Endothelial cell of umbilical vein (primary cell): ENCODE data around the gene NDUFB10. TPM values are rescaled to one million over a fixed set of nuclear protein-coding genes. Genes with fewer than 3 reads are reported as not detected.

Experiments
- BruUV-seq: library from RNA; stranded (reverse); fragments of 400-500 nt; replicated peaks from 2 replicates; lab custom pipeline; 2021; lab: Mats Ljungman, UMichigan
- CTCF ChIA-PET: fragments of 300-600, 350-600 bp; sonication (Branson Sonifier 250); formaldehyde crosslinking; loops from one replicate; lab custom pipeline; 2021; ENCODE audit warnings: antibody characterized with exemption, inconsistent platforms; lab: Charles Lee
- POLR2A ChIA-PET: fragments of 300-600, 350-600 bp; sonication (Branson Sonifier 250); formaldehyde crosslinking; loops from one replicate; lab custom pipeline; 2021; ENCODE audit warnings: antibody characterized with exemption, inconsistent platforms; lab: Charles Lee
- DNase-seq: peaks from one replicate; pipeline ENCODE4 v3.0.0-alpha.2; 2011; ENCODE audit warnings: low read depth, low spot score
- FAIRE-seq: peaks from 2 replicates; lab custom pipeline; 2011; peaks lifted over from hg19 to GRCh38; lab: Jason Lieb, UNC
- H2AFZ ChIP-seq: 2 replicates; pipeline ENCODE4 v1.6.0; 2012; ENCODE audit warnings: low read depth, low read length, control low read depth, inconsistent platforms
- H3K27ac ChIP-seq: 2 replicates; pipeline ENCODE4 v1.5.1; 2011; ENCODE audit warnings: low read depth, mild to moderate bottlenecking, control low read depth, low read length, moderate library complexity; ENCODE audit not compliant: insufficient read depth
- H3K27me3 ChIP-seq, 2 experiments: 2 replicates each; pipeline versions ENCODE4 v1.6.0 to v1.6.1; 2011; ENCODE audit warnings: low read length in 2 of 2, mixed read lengths in 1 of 2; ENCODE audit not compliant: control insufficient read depth in 2 of 2, insufficient read depth in 2 of 2
- H3K36me3 ChIP-seq, 2 experiments: 2 replicates in 1 of 2; 3 replicates in 1 of 2; pipeline ENCODE4 v1.5.1; 2011; ENCODE audit warnings: low read length in 2 of 2, mild to moderate bottlenecking in 1 of 2, moderate library complexity in 1 of 2; ENCODE audit not compliant: control insufficient read depth in 2 of 2, insufficient read depth in 2 of 2; ENCODE audit errors: extremely low read depth in 1 of 2
- H3K4me1 ChIP-seq: 3 replicates; pipeline ENCODE4 v1.5.1; 2011; ENCODE audit warnings: mild to moderate bottlenecking, low read length; ENCODE audit not compliant: control insufficient read depth, insufficient read depth; ENCODE audit errors: extremely low read depth
- H3K4me2 ChIP-seq: 2 replicates; pipeline ENCODE4 v1.6.1; 2011; ENCODE audit warnings: low read length, control low read depth, mixed read lengths; ENCODE audit not compliant: insufficient read depth
- H3K4me3 ChIP-seq, 3 experiments: fragments of 200-600 bp in 1 of 3; sonication (generic), shearing (Covaris generic) in 1 of 3; replicated peaks in 1 of 3; 2 replicates each; pipeline ENCODE4 v1.5.1; 2011 to 2016; ENCODE audit warnings: control low read depth in 3 of 3, low read length in 3 of 3, mild to moderate bottlenecking in 2 of 3, inconsistent platforms in 1 of 3, low read depth in 1 of 3, moderate library complexity in 1 of 3; ENCODE audit not compliant: insufficient read depth in 1 of 3
- H3K79me2 ChIP-seq: 2 replicates; pipeline ENCODE4 v1.6.0; 2012; ENCODE audit warnings: low read length, inconsistent platforms; ENCODE audit not compliant: control insufficient read depth, insufficient read depth
- H3K9ac ChIP-seq: replicated peaks from 2 replicates; pipeline ENCODE3; 2011; ENCODE audit warnings: low read length, control low read depth; ENCODE audit not compliant: insufficient read depth; ENCODE audit errors: extremely low read depth
- H3K9me1 ChIP-seq: replicated peaks from 3 replicates; pipeline ENCODE4 v1.6.0; 2011; ENCODE audit warnings: mild to moderate bottlenecking, low read length; ENCODE audit not compliant: control insufficient read depth, insufficient read depth; ENCODE audit errors: extremely low read depth
- H3K9me3 ChIP-seq: replicated peaks from 2 replicates; pipeline ENCODE4 v1.5.1; 2012; ENCODE audit warnings: low read length, inconsistent platforms; ENCODE audit not compliant: control insufficient read depth, insufficient read depth
- H4K20me1 ChIP-seq: replicated peaks from 2 replicates; pipeline ENCODE3; 2011; ENCODE audit warnings: mild to moderate bottlenecking, low read length; ENCODE audit not compliant: control insufficient read depth, insufficient read depth; ENCODE audit errors: extremely low read depth
- EZH2 ChIP-seq: IDR thresholded peaks from 2 replicates; pipeline ENCODE4 v1.6.1; 2012; ENCODE audit warnings: borderline replicate concordance, low read depth, mild to moderate bottlenecking, moderate library complexity, low read length, inconsistent platforms; ENCODE audit not compliant: severe bottlenecking
- FOS ChIP-seq: IDR thresholded peaks from 2 replicates; pipeline ENCODE4 v1.6.1; 2011; ENCODE audit warnings: mild to moderate bottlenecking, low read length, moderate library complexity, borderline replicate concordance; ENCODE audit not compliant: insufficient read depth
- GATA2 ChIP-seq: IDR thresholded peaks from 2 replicates; pipeline ENCODE4 v1.7.0; 2011; ENCODE audit warnings: low read depth, mild to moderate bottlenecking, moderate library complexity, mixed read lengths, low read length; ENCODE audit not compliant: insufficient read length, insufficient read depth
- JUN ChIP-seq: IDR thresholded peaks from 2 replicates; pipeline ENCODE4 v1.6.1; 2011; ENCODE audit warnings: borderline replicate concordance, low read depth; ENCODE audit not compliant: insufficient read length, insufficient read depth
- MYC ChIP-seq: IDR thresholded peaks from one replicate; pipeline ENCODE4 v1.6.1; 2011; ENCODE audit warnings: mild to moderate bottlenecking, low read depth, low read length
- POLR2A ChIP-seq: IDR thresholded peaks from 2 replicates; pipeline ENCODE4 v1.6.1; 2012; ENCODE audit warnings: low read depth, mild to moderate bottlenecking, control low read depth, low read length
- POLR2AphosphoS5 ChIP-seq: IDR thresholded peaks from 2 replicates; pipeline ENCODE4 v1.6.1; 2012; ENCODE audit warnings: low read depth, mild to moderate bottlenecking, control low read depth, low read length, moderate library complexity; ENCODE audit not compliant: insufficient read depth
- dilution Hi-C: fragments of 300-500 bp; cut with MboI; formaldehyde crosslinking; loops from one replicate; pipeline ENCODE4 v1.15.0; 2019; ENCODE audit warnings: low sequenced_read_pairs; ENCODE audit not compliant: extremely low pct_ligation_motif_present
- intact Hi-C: fragments of 100-400 bp; cut with micrococcal nuclease; formaldehyde crosslinking; loops from one replicate; pipeline ENCODE4 v1.10.0; 2022
- polyA plus RNA-seq, 4 experiments: library from polyadenylated mRNA; depleted of rRNA in 3 of 4; stranded (reverse) in 3 of 4; unstranded in 1 of 4; fragments of >200 nt; gene quantifications; 2 replicates each; pipeline versions ENCODE4 v1.2.1 to v1.2.3, GENCODE V29; 2011 to 2012; ENCODE audit warnings: missing spikeins in 1 of 4
- total RNA-seq: library from RNA; stranded (reverse); gene quantifications from 2 replicates; pipeline ENCODE4 v1.2.3, GENCODE V29; 2021
- TF ChIP-seq, protein P1 (sequence below), 2 donors: IDR thresholded peaks; 1 replicate in 1 of 2; 2 replicates in 1 of 2; pipeline ENCODE4 v1.5.1; 2011; ENCODE audit warnings: low read length in 2 of 2, mild to moderate bottlenecking in 2 of 2, moderate library complexity in 2 of 2, control low read depth in 1 of 2, inconsistent platforms in 1 of 2, low read depth in 1 of 2; ENCODE audit not compliant: insufficient read depth in 1 of 2; ENCODE audit errors: extremely low read depth in 1 of 2
- TF ChIP-seq, protein P2 (sequence below): IDR thresholded peaks from 2 replicates; pipeline ENCODE4 v1.6.1; 2011; ENCODE audit not compliant: insufficient read depth, insufficient read length

NDUFB10 gene
- total and polyA plus RNA-seq, 2 donors (not counting 3 experiments of a cell fraction or from before 2014, with no cell fraction given) = 124 to 167 TPM

DNA sequence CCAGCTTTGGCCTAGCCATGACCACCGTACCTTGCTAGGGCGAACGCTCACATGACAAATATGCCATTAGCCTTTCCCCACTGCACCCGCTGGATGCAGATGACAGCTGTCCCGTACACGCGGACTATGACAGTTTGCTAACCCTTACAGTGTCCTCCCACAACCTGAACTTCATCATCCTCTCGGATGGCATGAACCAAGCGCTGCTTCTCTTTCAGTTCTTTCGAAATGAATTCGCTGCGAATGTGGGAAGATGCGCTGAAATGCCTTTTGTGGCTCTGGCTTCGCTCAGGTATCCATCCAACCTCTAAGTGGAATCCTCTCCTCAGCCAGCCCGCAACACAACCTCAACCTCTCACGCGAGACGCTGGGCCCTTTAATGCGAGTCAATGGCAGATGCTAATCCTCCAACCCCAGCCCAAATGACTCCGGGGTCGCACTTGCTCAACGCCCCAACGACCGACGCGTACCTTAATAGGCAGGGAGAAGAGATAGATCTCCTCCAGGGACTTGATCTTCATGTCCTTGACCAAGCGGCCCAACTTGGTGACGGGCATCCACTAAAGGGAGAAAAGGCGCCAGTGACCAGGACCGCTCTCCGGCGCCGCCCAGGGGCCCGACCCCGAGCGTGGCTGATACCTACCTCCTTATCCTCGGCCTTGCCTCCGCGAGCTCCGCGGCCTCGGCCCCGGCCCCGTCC is 4.6 kb downstream of the NDUFB10 start:
- Histone ChIP-seq H3K79me2 (peaks cover 50% of the 10 kb centered on the region), H3K4me3 (peak overlapping the region; percentile 85 to 95 (median 89)), H3K9ac (peak overlapping the region; percentile 92), H3K4me2 (peak overlapping the region; percentile 95), H3K36me3 (peaks cover 8 to 17% of the 10 kb centered on the region in 2 experiments), H3K27me3 (no peaks in the 10 kb centered on the region), H3K4me1 (peaks cover 27% of the 10 kb centered on the region), H3K9me1 (no peaks in the 10 kb centered on the region), H3K9me3 (no peaks in the 10 kb centered on the region), H2AFZ (no peak overlapping the region), H3K27ac (peak overlapping the region; percentile 65), H4K20me1 (no peaks in the 10 kb centered on the region)
- intact Hi-C loops = loop anchor here (2.0 kb wide), 1 partner anchor 45 kb away; the partner anchor contains the start of gene ZNF598
- no peak for TF ChIP-seq JUN
- no peak for TF ChIP-seq FOS
- peak; percentile 11 for TF ChIP-seq POLR2AphosphoS5
- TF ChIP-seq, protein P1, sequence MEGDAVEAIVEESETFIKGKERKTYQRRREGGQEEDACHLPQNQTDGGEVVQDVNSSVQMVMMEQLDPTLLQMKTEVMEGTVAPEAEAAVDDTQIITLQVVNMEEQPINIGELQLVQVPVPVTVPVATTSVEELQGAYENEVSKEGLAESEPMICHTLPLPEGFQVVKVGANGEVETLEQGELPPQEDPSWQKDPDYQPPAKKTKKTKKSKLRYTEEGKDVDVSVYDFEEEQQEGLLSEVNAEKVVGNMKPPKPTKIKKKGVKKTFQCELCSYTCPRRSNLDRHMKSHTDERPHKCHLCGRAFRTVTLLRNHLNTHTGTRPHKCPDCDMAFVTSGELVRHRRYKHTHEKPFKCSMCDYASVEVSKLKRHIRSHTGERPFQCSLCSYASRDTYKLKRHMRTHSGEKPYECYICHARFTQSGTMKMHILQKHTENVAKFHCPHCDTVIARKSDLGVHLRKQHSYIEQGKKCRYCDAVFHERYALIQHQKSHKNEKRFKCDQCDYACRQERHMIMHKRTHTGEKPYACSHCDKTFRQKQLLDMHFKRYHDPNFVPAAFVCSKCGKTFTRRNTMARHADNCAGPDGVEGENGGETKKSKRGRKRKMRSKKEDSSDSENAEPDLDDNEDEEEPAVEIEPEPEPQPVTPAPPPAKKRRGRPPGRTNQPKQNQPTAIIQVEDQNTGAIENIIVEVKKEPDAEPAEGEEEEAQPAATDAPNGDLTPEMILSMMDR (IDR thresholded peaks at IDR 0.05; ENCODE audit: extremely low read depth in 1 of 2, insufficient read depth in 1 of 2, low read depth in 1 of 2, low read length in 2 of 2) = peak; percentile 14 to 49
- TF ChIP-seq GATA2 = no peak
- peak; percentile 4 for TF ChIP-seq POLR2A
- no peak for TF ChIP-seq MYC
- TF ChIP-seq EZH2 = no peak
- TF ChIP-seq, protein P2, sequence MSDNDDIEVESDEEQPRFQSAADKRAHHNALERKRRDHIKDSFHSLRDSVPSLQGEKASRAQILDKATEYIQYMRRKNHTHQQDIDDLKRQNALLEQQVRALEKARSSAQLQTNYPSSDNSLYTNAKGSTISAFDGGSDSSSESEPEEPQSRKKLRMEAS = no peak
- DNase-seq (peak; percentile 39), FAIRE-seq (peak; percentile 44)
- CTCF ChIA-PET = interaction anchor here (0.9 to 1.6 kb wide), 3 partner anchors 11 to 177 kb away, joined by 3 to 7 read pairs (median 3); no protein-coding TSS in a partner anchor
- POLR2A ChIA-PET = interaction anchor here (0.6 to 1.4 kb wide), 10 partner anchors 8 to 543 kb away, joined by 3 to 11 read pairs (median 4); partner anchors contain the start of genes MSRB1, NUBP2, SPSB3 and TBL3
- no TSS peak for BruUV-seq
- dilution Hi-C loops = no loop called here
